Trophoblast cell (in vitro differentiated cells and primary cell): Measurements from ENCODE around the gene NOS1AP.

ENCODE experiments used
- DNase-seq, 2 donors: peaks; one replicate each; pipeline ENCODE4 v3.0.0-alpha.2; 2016
- H2AFZ ChIP-seq: 2 replicates; pipeline ENCODE4 v1.6.1; 2013; ENCODE audit warnings: low read length, moderate library complexity, mild to moderate bottlenecking; ENCODE audit not compliant: insufficient read depth, poor library complexity
- H2AK5ac ChIP-seq: 2 replicates; pipeline ENCODE4 v1.6.1; 2013; ENCODE audit warnings: mild to moderate bottlenecking, low read length
- H2BK120ac ChIP-seq: 2 replicates; pipeline ENCODE4 v1.6.1; 2013; ENCODE audit warnings: low read length, mild to moderate bottlenecking, moderate library complexity; ENCODE audit not compliant: insufficient read depth, poor library complexity
- H2BK12ac ChIP-seq: 2 replicates; pipeline ENCODE4 v1.6.1; 2013; ENCODE audit warnings: mild to moderate bottlenecking, low read length, moderate library complexity
- H2BK5ac ChIP-seq: 2 replicates; pipeline ENCODE4 v1.6.1; 2013; ENCODE audit warnings: low read length, low read depth, moderate library complexity, mild to moderate bottlenecking; ENCODE audit not compliant: poor library complexity
- H3K14ac ChIP-seq: 2 replicates; pipeline ENCODE4 v1.6.1; 2013; ENCODE audit warnings: mild to moderate bottlenecking, low read length
- H3K18ac ChIP-seq: 2 replicates; pipeline ENCODE4 v1.6.1; 2013; ENCODE audit warnings: mild to moderate bottlenecking, low read length
- H3K23ac ChIP-seq: 2 replicates; pipeline ENCODE4 v1.6.1; 2013; ENCODE audit warnings: low read length
- H3K27ac ChIP-seq: 2 replicates; pipeline ENCODE4 v1.5.1; 2013; ENCODE audit warnings: low read depth, mild to moderate bottlenecking, inconsistent platforms, low read length, moderate library complexity
- H3K27me3 ChIP-seq: 2 replicates; pipeline ENCODE4 v1.6.1; 2013; ENCODE audit warnings: inconsistent platforms, mild to moderate bottlenecking, low read length, moderate library complexity; ENCODE audit not compliant: insufficient read depth
- H3K36me3 ChIP-seq, 2 experiments: 1 replicate in 1 of 2; 2 replicates in 1 of 2; pipeline ENCODE4 v1.6.1; 2013; ENCODE audit warnings: low read length in 2 of 2, mild to moderate bottlenecking in 2 of 2, moderate library complexity in 1 of 2; ENCODE audit not compliant: insufficient read depth in 2 of 2, control insufficient read depth in 1 of 2
- H3K4ac ChIP-seq: 2 replicates; pipeline ENCODE4 v1.6.1; 2013; ENCODE audit warnings: low read depth, mild to moderate bottlenecking, low read length, moderate library complexity
- H3K4me1 ChIP-seq, 2 experiments: 1 replicate in 1 of 2; 2 replicates in 1 of 2; pipeline ENCODE4 v1.6.1; 2013; ENCODE audit warnings: low read length in 2 of 2, mild to moderate bottlenecking in 2 of 2, moderate library complexity in 1 of 2; ENCODE audit not compliant: insufficient read depth in 2 of 2, control insufficient read depth in 1 of 2
- H3K4me2 ChIP-seq: 2 replicates; pipeline ENCODE4 v1.6.1; 2013; ENCODE audit warnings: inconsistent platforms, mild to moderate bottlenecking, low read length, moderate library complexity
- H3K4me3 ChIP-seq: 2 replicates; pipeline ENCODE4 v1.5.1; 2013; ENCODE audit warnings: mild to moderate bottlenecking, low read depth, low read length, inconsistent platforms
- H3K79me1 ChIP-seq: one replicate; pipeline ENCODE4 v1.6.1; 2013; ENCODE audit warnings: low read length
- H3K79me2 ChIP-seq: 2 replicates; pipeline ENCODE4 v1.6.1; 2013; ENCODE audit warnings: low read length, mild to moderate bottlenecking; ENCODE audit not compliant: control insufficient read depth, insufficient read depth, poor library complexity
- H3K9ac ChIP-seq: 2 replicates; pipeline ENCODE4 v1.6.1; 2013; ENCODE audit warnings: mild to moderate bottlenecking, low read length
- H3K9me3 ChIP-seq: 2 replicates; pipeline ENCODE4 v1.6.1; 2013; ENCODE audit warnings: low read depth, mild to moderate bottlenecking, control low read depth, inconsistent platforms, low read length; ENCODE audit not compliant: insufficient read depth
- H4K12ac ChIP-seq: 2 replicates; pipeline ENCODE4 v1.6.1; 2013; ENCODE audit warnings: low read depth, mild to moderate bottlenecking, low read length, moderate library complexity
- H4K8ac ChIP-seq: 2 replicates; pipeline ENCODE4 v1.6.1; 2013; ENCODE audit warnings: low read depth, mild to moderate bottlenecking, low read length, moderate library complexity
- H4K91ac ChIP-seq: one replicate; pipeline ENCODE4 v1.6.1; 2013; ENCODE audit warnings: low read depth, mild to moderate bottlenecking, low read length, moderate library complexity
- WGBS: extraction: QIAGEN DNeasy Blood & Tissue Kit; methylation state at CpG from one replicate; pipeline ENCODE4 v1.1.7; 2013; ENCODE audit warnings: missing lambda C conversion rate; ENCODE audit not compliant: insufficient read length, insufficient coverage; ENCODE audit errors: extremely low coverage; 5-methylcytosine and 5-hydroxymethylcytosine counted together

The NOS1AP gene

GRCh38 chr1:162360237-162360873, 290.9 kb downstream of the NOS1AP start:
- no peaks in the 10 kb centered on the region for H3K4me1 ChIP-seq
- no peaks in the 10 kb centered on the region for H3K79me2 ChIP-seq
- no peak overlapping the region for H2BK12ac ChIP-seq
- H4K91ac ChIP-seq, result no peak overlapping the region
- no peak overlapping the region for H3K27ac ChIP-seq
- H4K8ac ChIP-seq, result no peak overlapping the region
- no peak overlapping the region for H3K18ac ChIP-seq
- DNase-seq, result no peak
- H3K9me3 ChIP-seq, result no peaks in the 10 kb centered on the region
- no peaks in the 10 kb centered on the region for H3K27me3 ChIP-seq
- H3K36me3 ChIP-seq, result peaks cover under 1 to 2% of the 10 kb centered on the region in 2 experiments
- no peak overlapping the region for H4K12ac ChIP-seq
- no peak overlapping the region for H3K4me2 ChIP-seq
- H3K4ac ChIP-seq, result no peak overlapping the region
- H3K79me1 ChIP-seq, result no peaks in the 10 kb centered on the region
- no peak overlapping the region for H2BK120ac ChIP-seq
- H2AFZ ChIP-seq, result no peak overlapping the region
- H3K14ac ChIP-seq, result no peak overlapping the region
- no peak overlapping the region for H3K4me3 ChIP-seq
- no peak overlapping the region for H2AK5ac ChIP-seq
- no CpG with 5 or more reads among the region's 10 CpGs for WGBS
- no peak overlapping the region for H3K9ac ChIP-seq
- H3K23ac ChIP-seq, result no peak overlapping the region
- no peak overlapping the region for H2BK5ac ChIP-seq

- Histone ChIP-seq H3K14ac (no peak overlapping the region), H2AFZ (no peak overlapping the region), H3K4ac (no peak overlapping the region), H3K4me3 (no peak overlapping the region), H3K18ac (no peak overlapping the region), H4K8ac (no peak overlapping the region), H4K12ac (no peak overlapping the region), H3K9ac (no peak overlapping the region), H2BK12ac (no peak overlapping the region), H3K4me2 (no peak overlapping the region), H3K79me1 (no peaks in the 10 kb centered on the region), H3K9me3 (no peaks in the 10 kb centered on the region), H2BK120ac (no peak overlapping the region), H3K27me3 (no peaks in the 10 kb centered on the region), H3K27ac (no peak overlapping the region), H4K91ac (no peak overlapping the region), H3K23ac (no peak overlapping the region), H3K79me2 (no peaks in the 10 kb centered on the region), H2AK5ac (no peak overlapping the region), H3K4me1 (no peaks in the 10 kb centered on the region), H3K36me3 (peaks cover 0 to 3% of the 10 kb centered on the region in 2 experiments), H2BK5ac (no peak overlapping the region)
- no peak for DNase-seq
- WGBS, result no CpG with 5 or more reads among the region's 4 CpGs
Measured at GRCh38 chr1:162360874-162361260, 291.4 kb downstream of the NOS1AP start.

DNA sequence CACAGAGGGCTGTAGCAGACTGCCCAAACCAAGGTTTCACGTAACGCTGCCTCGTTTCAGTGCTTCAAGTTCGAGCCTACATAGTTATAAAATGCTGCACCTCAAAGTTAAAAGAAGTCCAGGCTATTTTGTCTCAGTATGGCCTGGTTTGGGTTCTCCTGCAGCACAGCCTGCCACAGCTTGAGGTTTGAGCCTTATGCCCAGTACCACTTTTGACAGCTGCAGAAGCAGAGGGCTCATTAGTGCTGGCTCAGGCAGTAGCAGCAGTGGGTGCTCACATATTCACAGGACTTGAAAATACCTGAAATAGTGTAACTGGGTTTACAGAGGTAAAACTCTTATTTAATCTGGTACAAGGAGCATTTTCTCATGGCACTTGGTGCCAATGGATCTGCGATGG, 291.9 kb downstream of the NOS1AP start:
- Histone ChIP-seq H2AFZ (no peak overlapping the region), H4K8ac (no peak overlapping the region), H3K79me1 (no peaks in the 10 kb centered on the region), H4K91ac (no peak overlapping the region), H2BK5ac (no peak overlapping the region), H3K4me2 (no peak overlapping the region), H3K9me3 (no peaks in the 10 kb centered on the region), H2AK5ac (no peak overlapping the region), H2BK12ac (no peak overlapping the region), H3K27ac (no peak overlapping the region), H3K27me3 (no peaks in the 10 kb centered on the region), H3K4me1 (no peaks in the 10 kb centered on the region), H3K9ac (no peak overlapping the region), H4K12ac (no peak overlapping the region), H3K79me2 (no peaks in the 10 kb centered on the region), H2BK120ac (no peak overlapping the region), H3K4me3 (no peak overlapping the region), H3K36me3 (peaks cover 0 to 3% of the 10 kb centered on the region in 2 experiments), H3K18ac (no peak overlapping the region), H3K23ac (no peak overlapping the region), H3K4ac (no peak overlapping the region), H3K14ac (no peak overlapping the region)
- DNase-seq, result no peak
- WGBS, result no CpG with 5 or more reads among the region's 5 CpGs

GRCh38 chr1:162363823-162364222, 294.3 kb downstream of the NOS1AP start:
- Histone ChIP-seq H3K4ac (no peak overlapping the region), H2BK120ac (no peak overlapping the region), H4K91ac (no peak overlapping the region), H3K4me3 (no peak overlapping the region), H3K9ac (no peak overlapping the region), H3K79me2 (no peaks in the 10 kb centered on the region), H3K4me1 (peaks cover 9 to 10% of the 10 kb centered on the region in 2 experiments), H3K79me1 (peaks cover 2% of the 10 kb centered on the region), H3K14ac (no peak overlapping the region), H3K23ac (no peak overlapping the region), H3K27me3 (no peaks in the 10 kb centered on the region), H2AK5ac (no peak overlapping the region), H4K8ac (no peak overlapping the region), H3K4me2 (no peak overlapping the region), H4K12ac (no peak overlapping the region), H2BK5ac (no peak overlapping the region), H3K36me3 (peaks cover 0 to 2% of the 10 kb centered on the region in 2 experiments), H3K9me3 (no peaks in the 10 kb centered on the region), H3K18ac (no peak overlapping the region), H2BK12ac (no peak overlapping the region), H2AFZ (no peak overlapping the region), H3K27ac (no peak overlapping the region)
- no CpG with 5 or more reads among the region's 3 CpGs for WGBS
- DNase-seq, result no peak
